CD4-positive, alpha-beta T cell treated with Interleukin-4 for 1 hour (primary cell): ENCODE results near the gene CHCHD6.

Experiments
- DNase-seq, 2 donors: peaks; one replicate each; pipeline ENCODE4 v3.0.0-alpha.2; 2020 to 2022

Gene CHCHD6

DNA sequence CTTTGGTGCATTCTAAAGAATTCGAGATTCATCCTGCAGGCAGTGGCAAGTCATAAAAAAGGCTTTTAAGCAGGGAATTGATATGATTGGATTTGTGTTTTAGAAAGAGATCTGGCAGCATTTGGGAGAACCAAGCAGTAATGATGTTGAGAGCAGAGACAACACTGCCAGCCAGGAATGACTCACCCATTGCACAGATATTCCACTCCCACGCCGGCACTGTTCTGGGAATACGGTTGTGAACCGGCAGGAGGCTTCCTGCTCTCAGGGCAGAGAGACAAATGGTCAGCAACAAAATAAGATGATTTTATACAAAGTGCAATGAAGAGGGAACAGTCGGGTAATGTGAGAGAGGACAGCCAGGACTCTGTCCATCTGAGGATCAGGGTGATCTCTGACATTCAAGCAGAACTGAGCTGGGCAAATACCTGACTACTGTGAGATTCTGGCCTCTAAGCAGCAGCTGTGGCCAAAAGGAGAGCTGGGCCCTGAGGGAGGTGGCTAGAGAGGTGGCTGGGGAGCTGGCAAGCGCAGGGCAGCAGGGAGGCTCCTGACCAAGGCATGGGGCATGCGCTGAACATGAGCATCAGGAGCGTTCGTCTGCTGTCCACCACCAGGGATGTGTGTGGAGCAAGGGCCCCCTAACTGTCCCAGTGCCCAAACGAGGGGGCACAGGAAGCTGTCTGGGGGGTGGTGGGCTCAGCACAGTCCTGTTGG is 222.8 kb downstream of the CHCHD6 start:
- DNase-seq, result no peak

- DNase-seq, result no peak
Measured at GRCh38 chr3:126927401-126927750, 223.3 kb downstream of the CHCHD6 start.

GRCh38 chr3:126927846-126928245 is 223.8 kb downstream of the CHCHD6 start:
- no peak for DNase-seq

DNA sequence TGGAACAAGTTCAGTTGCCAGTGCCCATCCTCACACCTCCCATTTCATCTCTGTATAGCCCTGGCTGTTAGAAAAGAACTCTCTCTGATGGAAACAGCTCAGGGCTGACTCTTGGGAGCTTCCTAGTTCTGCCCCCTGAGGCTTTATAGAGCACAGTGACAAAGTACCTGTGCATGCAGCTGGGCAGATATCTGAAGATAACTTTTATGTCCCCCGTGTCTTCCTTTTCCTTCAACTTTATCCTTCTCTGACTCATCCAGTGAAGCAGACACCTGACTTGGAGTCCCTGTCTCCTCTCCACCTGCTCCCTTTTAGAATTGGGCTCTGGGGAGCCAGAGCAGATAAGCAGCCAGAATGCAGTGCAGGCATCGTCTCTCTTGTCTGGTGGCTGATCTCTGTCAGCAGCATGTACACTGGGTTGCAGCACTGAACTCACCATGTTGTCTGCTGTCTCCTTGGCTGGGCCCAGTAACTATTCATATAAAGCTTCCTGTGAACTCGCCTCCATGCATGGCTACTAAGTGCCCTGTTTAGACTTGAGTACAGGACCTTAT is 225.0 kb downstream of the CHCHD6 start:
- DNase-seq, result no peak

DNA sequence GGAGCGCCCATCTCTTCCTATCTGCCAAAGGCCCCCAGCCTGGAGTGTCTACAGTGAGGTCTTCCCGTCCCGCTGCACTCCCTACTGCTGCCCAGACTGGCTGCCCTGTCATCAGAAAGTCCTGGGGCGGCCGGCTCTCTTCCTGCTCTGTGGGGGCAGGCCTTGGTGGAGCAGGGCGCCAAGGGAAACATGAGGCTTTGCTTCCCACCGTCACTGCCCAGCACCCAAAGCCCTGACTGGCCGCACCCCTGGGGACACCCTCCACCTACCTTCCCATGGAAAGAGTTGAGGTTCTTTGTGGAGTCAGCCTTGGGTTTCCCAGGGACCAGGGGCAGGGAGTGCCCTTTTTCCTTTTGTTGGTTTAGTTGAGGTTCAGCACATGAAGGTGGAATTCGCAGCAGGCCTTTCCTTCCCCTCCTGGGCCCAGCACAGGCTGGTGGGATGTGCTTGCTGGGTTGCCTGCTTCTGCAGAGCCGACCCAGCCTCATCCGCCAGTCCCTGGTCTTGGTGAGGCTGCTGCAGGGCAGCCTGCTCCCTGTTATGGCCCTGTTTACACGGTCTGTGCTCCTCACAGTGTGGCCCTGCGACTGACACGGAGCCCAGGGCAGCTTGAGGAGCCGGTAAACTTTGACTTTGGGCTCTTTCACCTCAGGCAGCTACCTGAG is 227.0 kb downstream of the CHCHD6 start:
- no peak for DNase-seq

DNA sequence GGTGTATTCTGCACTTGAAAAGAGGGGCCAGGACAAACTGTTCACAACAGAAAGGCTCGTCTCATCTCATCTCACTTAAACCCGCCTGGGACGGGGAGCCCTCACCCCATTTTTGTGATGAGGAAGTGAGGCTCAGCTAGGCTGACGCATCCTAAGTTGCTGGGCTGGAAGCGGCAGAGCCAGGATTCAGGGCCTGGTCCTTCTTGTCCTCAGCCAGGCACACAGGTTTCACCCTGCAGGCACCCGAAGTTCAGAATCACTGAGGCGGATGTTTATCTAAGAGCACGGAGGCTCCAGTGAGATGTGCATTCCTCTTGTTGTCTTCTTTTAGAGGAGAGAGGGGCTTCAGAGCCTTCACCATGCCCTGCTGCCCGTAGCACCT is 227.8 kb downstream of the CHCHD6 start:
- no peak for DNase-seq

- DNase-seq, result no peak
Measured at GRCh38 chr3:126932188-126932931, 228.3 kb downstream of the CHCHD6 start.

DNA sequence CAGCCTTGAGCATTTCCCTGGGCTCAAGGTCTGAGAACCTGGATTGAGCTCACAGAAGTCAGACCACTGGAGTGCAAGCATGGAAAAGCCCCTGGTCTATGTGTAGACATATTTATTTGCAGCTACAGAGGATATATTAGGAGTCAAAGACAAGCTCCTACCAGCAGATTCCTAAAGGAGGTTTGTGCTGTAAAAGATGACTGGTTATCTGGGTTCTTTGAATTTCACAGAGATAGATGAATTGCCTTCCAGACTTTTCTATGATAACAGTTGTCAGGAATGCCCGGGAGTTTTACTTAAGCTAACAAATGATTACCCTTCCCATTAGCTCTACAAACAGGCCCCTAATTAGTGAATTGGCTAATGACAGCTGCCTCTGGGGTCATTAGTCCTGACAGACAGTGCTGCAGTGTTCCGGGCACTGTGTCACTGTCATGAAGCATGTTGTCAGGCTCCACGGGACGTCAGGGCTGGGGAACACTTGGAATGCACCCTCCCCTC is 230.0 kb downstream of the CHCHD6 start:
- no peak for DNase-seq

- DNase-seq, result no peak
Measured at GRCh38 chr3:126934991-126935390, 231.0 kb downstream of the CHCHD6 start.

- no peak for DNase-seq
Measured at GRCh38 chr3:126935756-126936509, 231.9 kb downstream of the CHCHD6 start.

- DNase-seq, result no peak
Measured at GRCh38 chr3:126936853-126937425, 232.9 kb downstream of the CHCHD6 start.

DNA sequence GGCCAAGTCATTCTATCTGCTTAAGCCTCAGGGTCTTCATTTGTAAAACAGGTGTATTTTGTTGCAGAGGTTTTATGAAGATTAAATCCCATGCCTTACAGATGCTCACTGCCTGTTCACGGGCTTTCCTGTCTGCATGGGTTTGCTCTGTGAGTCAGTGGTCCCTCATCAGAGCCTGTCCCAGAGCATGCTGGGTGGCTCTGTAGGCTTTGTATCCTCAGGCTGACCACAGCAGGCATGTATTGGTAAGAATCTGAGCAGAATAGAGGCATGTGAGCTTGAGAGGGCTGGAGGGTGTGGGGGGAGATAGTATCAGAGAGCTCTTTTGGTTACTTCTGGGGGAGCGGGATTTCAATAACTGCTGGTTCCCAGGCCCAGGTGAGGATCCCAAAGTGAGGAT is 233.5 kb downstream of the CHCHD6 start:
- no peak for DNase-seq

GRCh38 chr3:126937973-126938372 is 233.9 kb downstream of the CHCHD6 start:
- no peak for DNase-seq

GRCh38 chr3:126938520-126939337 is 234.7 kb downstream of the CHCHD6 start:
- no peak for DNase-seq

- DNase-seq, result no peak
Measured at GRCh38 chr3:126939338-126939718, 235.3 kb downstream of the CHCHD6 start.

DNA sequence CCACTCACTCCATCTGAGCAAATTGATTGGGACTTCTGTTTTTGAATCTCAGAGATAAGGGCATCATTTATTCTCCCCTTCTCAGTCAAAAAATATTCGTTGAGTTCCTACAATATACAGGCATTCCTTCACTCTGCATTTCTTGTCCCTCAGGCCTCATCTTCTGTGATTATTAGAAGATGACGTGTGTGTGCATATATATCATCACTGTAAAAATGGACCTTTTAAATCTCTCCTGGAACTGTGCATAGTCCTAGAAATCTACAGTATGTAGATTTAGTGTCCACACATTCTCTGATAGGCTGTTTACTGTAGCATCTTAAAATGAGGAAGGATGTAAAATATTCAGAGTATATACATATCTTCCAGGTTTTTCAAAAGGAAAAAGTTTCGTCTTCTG is 235.7 kb downstream of the CHCHD6 start:
- DNase-seq, result no peak

- no peak for DNase-seq
Measured at GRCh38 chr3:126941721-126942270, 237.8 kb downstream of the CHCHD6 start.

GRCh38 chr3:126944089-126944965 is 240.3 kb downstream of the CHCHD6 start:
- no peak for DNase-seq

GRCh38 chr3:126945171-126945721 is 241.2 kb downstream of the CHCHD6 start:
- no peak for DNase-seq

DNA sequence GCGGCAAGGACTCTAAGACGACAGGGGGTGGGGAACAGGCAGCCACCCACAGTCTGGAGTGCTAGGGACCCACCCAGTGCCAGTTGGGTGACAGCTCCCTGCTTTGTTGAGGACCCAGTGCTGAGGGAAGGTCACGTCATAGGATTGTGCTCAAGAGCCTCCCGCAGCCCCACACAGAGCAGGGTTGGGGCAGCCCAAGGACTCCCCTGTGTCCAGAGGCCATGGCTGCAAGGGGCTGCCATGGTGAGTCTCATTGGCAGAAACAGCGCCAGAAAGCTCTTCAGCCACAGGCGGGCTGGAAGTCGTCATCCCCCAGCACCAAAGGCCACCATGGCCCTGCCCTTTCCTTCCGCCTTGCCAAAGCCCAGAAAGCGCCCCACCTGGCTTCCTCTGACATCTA is 241.9 kb downstream of the CHCHD6 start:
- no peak for DNase-seq
